MCF 10A (cell line): ENCODE data around the gene SLF2. TPM values are rescaled to one million over a fixed set of nuclear protein-coding genes. Genes with fewer than 3 reads are reported as not detected.

ENCODE experiments used
- BruUV-seq: library from RNA; stranded (reverse); fragments of 400-500 nt; replicated peaks from 2 replicates; lab custom pipeline; 2021; lab: Mats Ljungman, UMichigan
- CTCF ChIA-PET: fragments of 300-600 bp; sonication (Branson Sonifier 250); formaldehyde crosslinking; extraction: SDS; loops from one replicate; lab custom pipeline; 2021; ENCODE audit warnings: antibody characterized with exemption, inconsistent platforms; lab: Yijun Ruan, JAX
- POLR2A ChIA-PET: fragments of 300-600, 350-650 bp; sonication (Branson Sonifier 250); formaldehyde crosslinking; extraction: SDS; loops from one replicate; lab custom pipeline; 2020; ENCODE audit warnings: antibody characterized with exemption, inconsistent platforms; lab: Yijun Ruan, JAX
- DNase-seq: peaks from one replicate; pipeline ENCODE4 v3.0.0-alpha.2; 2018; ENCODE audit not compliant: unreplicated experiment
- H3K27ac Mint-ChIP-seq: one replicate; pipeline ENCODE4 v1.8.0; 2022; ENCODE audit warnings: mild to moderate bottlenecking, low read depth, mixed read lengths; ENCODE audit not compliant: unreplicated experiment
- H3K27me3 Mint-ChIP-seq: one replicate; pipeline ENCODE4 v1.8.0; 2022; ENCODE audit warnings: mixed read lengths; ENCODE audit not compliant: insufficient read depth, unreplicated experiment
- H3K36me3 Mint-ChIP-seq: one replicate; pipeline ENCODE4 v1.8.0; 2022; ENCODE audit warnings: mild to moderate bottlenecking, moderate library complexity, mixed read lengths; ENCODE audit not compliant: insufficient read depth, unreplicated experiment
- H3K4me1 Mint-ChIP-seq: one replicate; pipeline ENCODE4 v1.8.0; 2022; ENCODE audit warnings: mixed read lengths; ENCODE audit not compliant: insufficient read depth, unreplicated experiment
- H3K4me3 Mint-ChIP-seq: one replicate; pipeline ENCODE4 v1.8.0; 2022; ENCODE audit warnings: mild to moderate bottlenecking, moderate library complexity, mixed read lengths; ENCODE audit not compliant: unreplicated experiment
- H3K9me3 Mint-ChIP-seq: one replicate; pipeline ENCODE4 v1.8.0; 2022; ENCODE audit warnings: mixed read lengths; ENCODE audit not compliant: unreplicated experiment
- intact Hi-C: fragments of 100-400 bp; cut with micrococcal nuclease; formaldehyde crosslinking; loops from 2 replicates; pipeline ENCODE4 v1.14.1; 2022
- total RNA-seq: library from RNA; stranded (reverse); gene quantifications from 2 replicates; pipeline ENCODE4 v1.2.3, GENCODE V29; 2022
- TF ChIP-seq, protein P1 (sequence below): fragments of 200-600 bp; IDR thresholded peaks from one replicate; pipeline ENCODE4 v1.8.0; 2022; ENCODE audit warnings: antibody characterized with exemption, mild to moderate bottlenecking; ENCODE audit not compliant: unreplicated experiment

The SLF2 gene
- total RNA-seq, 1 experiment from 2014 or later, result 27.0 TPM

DNA sequence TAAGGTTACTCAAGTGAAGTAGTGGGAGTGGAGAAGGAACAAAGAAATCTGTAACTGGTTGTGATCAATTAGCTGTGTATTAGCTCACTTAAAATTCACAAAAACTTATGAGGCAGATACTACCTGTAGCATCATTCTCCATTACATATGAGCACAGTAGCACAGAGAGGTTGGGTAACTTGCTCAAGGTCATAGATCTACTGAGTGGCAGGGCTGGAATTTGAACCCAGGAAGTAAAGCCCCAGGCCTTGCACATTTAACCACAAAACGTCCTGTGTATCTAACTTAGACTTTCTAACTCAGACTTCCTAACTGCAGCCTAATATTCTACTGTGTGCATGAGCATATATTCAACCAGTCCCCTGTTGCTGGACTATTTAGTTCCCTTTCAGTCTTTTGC lies 5.6 kb upstream of the SLF2 start:
- DNase-seq, result no peak
- H3K36me3 Mint-ChIP-seq, result no peaks in the 10 kb centered on the region
- H3K4me1 Mint-ChIP-seq, result no peaks in the 10 kb centered on the region
- ChIA-PET POLR2A (no interaction called here), CTCF (no interaction called here)
- no peak overlapping the region for H3K4me3 Mint-ChIP-seq
- H3K27ac Mint-ChIP-seq, result no peak overlapping the region
- TF ChIP-seq, protein P1, sequence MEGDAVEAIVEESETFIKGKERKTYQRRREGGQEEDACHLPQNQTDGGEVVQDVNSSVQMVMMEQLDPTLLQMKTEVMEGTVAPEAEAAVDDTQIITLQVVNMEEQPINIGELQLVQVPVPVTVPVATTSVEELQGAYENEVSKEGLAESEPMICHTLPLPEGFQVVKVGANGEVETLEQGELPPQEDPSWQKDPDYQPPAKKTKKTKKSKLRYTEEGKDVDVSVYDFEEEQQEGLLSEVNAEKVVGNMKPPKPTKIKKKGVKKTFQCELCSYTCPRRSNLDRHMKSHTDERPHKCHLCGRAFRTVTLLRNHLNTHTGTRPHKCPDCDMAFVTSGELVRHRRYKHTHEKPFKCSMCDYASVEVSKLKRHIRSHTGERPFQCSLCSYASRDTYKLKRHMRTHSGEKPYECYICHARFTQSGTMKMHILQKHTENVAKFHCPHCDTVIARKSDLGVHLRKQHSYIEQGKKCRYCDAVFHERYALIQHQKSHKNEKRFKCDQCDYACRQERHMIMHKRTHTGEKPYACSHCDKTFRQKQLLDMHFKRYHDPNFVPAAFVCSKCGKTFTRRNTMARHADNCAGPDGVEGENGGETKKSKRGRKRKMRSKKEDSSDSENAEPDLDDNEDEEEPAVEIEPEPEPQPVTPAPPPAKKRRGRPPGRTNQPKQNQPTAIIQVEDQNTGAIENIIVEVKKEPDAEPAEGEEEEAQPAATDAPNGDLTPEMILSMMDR, result no peak
- H3K9me3 Mint-ChIP-seq, result no peaks in the 10 kb centered on the region
- no peaks in the 10 kb centered on the region for H3K27me3 Mint-ChIP-seq
- intact Hi-C loops, result no loop called here
- BruUV-seq, result no TSS peak

DNA sequence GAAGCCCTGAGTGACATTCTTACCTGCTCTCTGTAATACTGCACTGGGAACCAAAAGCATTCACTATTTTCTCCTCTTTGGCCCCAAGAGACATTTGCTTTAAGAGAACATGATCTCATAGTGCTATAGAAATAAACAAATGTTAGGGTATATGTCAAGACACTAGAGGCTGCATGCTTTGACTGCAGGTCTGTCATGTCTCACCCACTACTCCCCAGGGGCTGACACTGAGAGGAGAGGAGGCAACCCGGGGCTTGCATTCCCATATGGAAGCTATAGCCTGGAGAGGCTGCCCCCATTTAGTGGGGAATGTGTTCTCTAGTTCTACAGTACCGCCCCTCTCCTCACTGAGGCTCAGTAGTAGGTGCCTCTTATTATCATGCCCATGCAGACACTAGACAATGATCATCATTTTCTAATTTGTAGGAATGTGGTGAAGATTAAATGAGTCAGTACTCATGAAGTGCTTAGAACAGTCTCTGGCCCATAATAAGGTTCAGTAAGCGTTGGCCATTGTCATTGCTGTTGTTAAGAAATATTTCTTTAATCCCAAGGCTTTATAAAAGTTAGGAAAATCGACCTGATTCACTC lies 4.9 kb upstream of the SLF2 start:
- DNase-seq, result no peak
- no peaks in the 10 kb centered on the region for H3K27me3 Mint-ChIP-seq
- no peak overlapping the region for H3K27ac Mint-ChIP-seq
- H3K4me3 Mint-ChIP-seq, result no peak overlapping the region
- no peaks in the 10 kb centered on the region for H3K36me3 Mint-ChIP-seq
- ChIA-PET CTCF (no interaction called here), POLR2A (no interaction called here)
- BruUV-seq, result no TSS peak
- no peaks in the 10 kb centered on the region for H3K4me1 Mint-ChIP-seq
- intact Hi-C loops, result no loop called here
- TF ChIP-seq, protein P1, result no peak
- H3K9me3 Mint-ChIP-seq, result no peaks in the 10 kb centered on the region

DNA sequence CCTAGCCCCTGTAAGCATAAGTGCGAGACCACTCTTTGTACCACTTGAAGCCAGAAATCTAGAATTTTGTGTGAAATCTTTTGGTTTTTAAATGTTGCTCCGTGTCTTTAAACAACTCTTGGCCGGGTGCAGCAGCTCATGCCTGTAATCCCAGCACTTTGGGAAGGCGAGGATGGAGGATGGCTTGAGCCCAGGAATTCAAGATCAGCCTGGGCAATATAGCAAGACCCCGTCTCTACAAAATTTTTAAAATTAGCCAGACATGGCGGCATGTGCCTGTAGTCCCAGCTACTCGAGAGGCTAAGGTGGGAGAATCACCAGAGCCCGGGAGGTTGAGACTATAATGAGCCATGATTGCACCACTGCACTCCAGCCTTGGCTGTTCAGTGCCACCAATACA lies 4.4 kb upstream of the SLF2 start:
- Mint-ChIP-seq H3K36me3 (no peaks in the 10 kb centered on the region), H3K4me3 (no peak overlapping the region), H3K9me3 (no peaks in the 10 kb centered on the region), H3K27me3 (no peaks in the 10 kb centered on the region), H3K4me1 (no peaks in the 10 kb centered on the region), H3K27ac (no peak overlapping the region)
- intact Hi-C loops, result no loop called here
- CTCF ChIA-PET, result no interaction called here
- POLR2A ChIA-PET, result no interaction called here
- TF ChIP-seq, protein P1, result no peak
- BruUV-seq, result no TSS peak
- DNase-seq, result no peak

DNA sequence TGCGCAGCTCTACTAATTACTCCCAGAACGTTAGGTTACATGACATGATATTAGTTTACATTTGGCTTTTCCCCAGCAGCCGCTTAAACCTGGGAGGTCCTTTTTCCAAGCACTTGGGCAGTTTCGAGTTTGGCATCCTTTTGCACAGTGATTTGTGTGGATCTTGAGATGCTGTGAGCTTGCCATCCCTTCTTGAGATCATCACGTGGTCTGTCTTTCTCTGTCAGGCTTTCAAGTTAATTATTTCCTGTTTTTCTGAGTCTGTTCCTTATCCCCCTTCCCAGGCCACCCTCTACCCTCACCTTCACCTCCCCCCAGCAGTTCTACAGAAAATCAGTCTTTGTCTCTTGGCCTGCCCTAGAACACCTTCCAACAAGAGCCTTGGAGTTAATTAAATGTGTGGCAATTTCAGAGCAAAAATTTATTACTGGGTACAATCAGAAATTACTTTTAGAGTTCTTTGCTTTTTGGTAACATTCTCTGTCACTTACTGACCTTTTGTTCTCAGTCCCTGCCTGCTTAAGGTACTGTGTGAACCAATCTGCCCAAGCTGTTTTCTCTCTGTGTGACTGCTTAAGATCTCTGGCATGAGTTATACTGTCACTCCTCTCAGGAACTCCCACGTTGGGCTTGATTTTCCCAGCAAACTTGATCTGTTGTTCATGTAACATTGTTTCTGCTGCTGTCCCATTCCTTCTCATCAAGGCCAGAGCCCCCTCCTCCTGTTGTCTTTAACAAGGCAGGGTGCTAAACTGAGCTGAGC lies 3.1 kb upstream of the SLF2 start:
- TF ChIP-seq, protein P1, result no peak
- ChIA-PET POLR2A (no interaction called here), CTCF (no interaction called here)
- intact Hi-C loops, result no loop called here
- no peak overlapping the region for H3K27ac Mint-ChIP-seq
- no peak for DNase-seq
- H3K4me3 Mint-ChIP-seq, result no peak overlapping the region
- H3K27me3 Mint-ChIP-seq, result no peaks in the 10 kb centered on the region
- H3K9me3 Mint-ChIP-seq, result no peaks in the 10 kb centered on the region
- no peaks in the 10 kb centered on the region for H3K36me3 Mint-ChIP-seq
- H3K4me1 Mint-ChIP-seq, result peaks cover 5% of the 10 kb centered on the region
- BruUV-seq, result no TSS peak
